Muscle layer of duodenum (tissue), 2 donors: Measurements from ENCODE around the gene SPACDR.

ENCODE experiments used
- H3K27ac ChIP-seq: one replicate; pipeline ENCODE4 v1.7.0; 2013; ENCODE audit warnings: mild to moderate bottlenecking, low read length
- H3K27me3 ChIP-seq: one replicate; pipeline ENCODE4 v1.7.0; 2013; ENCODE audit warnings: low read depth, mild to moderate bottlenecking, control low read depth, low read length
- H3K36me3 ChIP-seq, 2 donors: one replicate each; pipeline ENCODE4 v1.7.0; 2013; ENCODE audit warnings: low read length in 2 of 2, control low read depth in 1 of 2, mild to moderate bottlenecking in 1 of 2; ENCODE audit not compliant: insufficient read depth in 2 of 2, control insufficient read depth in 1 of 2
- H3K4me1 ChIP-seq, 2 donors: one replicate each; pipeline ENCODE4 v1.7.0; 2013; ENCODE audit warnings: low read length in 2 of 2, mild to moderate bottlenecking in 2 of 2, control low read depth in 1 of 2, moderate library complexity in 1 of 2; ENCODE audit not compliant: insufficient read depth in 2 of 2, control insufficient read depth in 1 of 2
- H3K4me3 ChIP-seq, 2 donors: one replicate each; pipeline ENCODE4 v1.7.0; 2013; ENCODE audit warnings: low read length in 2 of 2, low read depth in 1 of 2, mild to moderate bottlenecking in 1 of 2
- H3K9me3 ChIP-seq, 2 donors: one replicate each; pipeline ENCODE4 v1.7.0; 2013; ENCODE audit warnings: low read length in 2 of 2, control low read depth in 1 of 2, mild to moderate bottlenecking in 1 of 2; ENCODE audit not compliant: control insufficient read depth in 1 of 2
- donor health status: healthy.

The SPACDR gene

GRCh38 chr7:100472854-100473499, 8.9 kb upstream of the SPACDR start:
- Histone ChIP-seq H3K27ac (no peak overlapping the region), H3K9me3 (no peaks in the 10 kb centered on the region), H3K4me3 (no peak overlapping the region), H3K27me3 (no peaks in the 10 kb centered on the region), H3K36me3 (peaks cover 8% of the 10 kb centered on the region in 2 donors), H3K4me1 (peaks cover 18 to 56% of the 10 kb centered on the region in 2 donors)

DNA sequence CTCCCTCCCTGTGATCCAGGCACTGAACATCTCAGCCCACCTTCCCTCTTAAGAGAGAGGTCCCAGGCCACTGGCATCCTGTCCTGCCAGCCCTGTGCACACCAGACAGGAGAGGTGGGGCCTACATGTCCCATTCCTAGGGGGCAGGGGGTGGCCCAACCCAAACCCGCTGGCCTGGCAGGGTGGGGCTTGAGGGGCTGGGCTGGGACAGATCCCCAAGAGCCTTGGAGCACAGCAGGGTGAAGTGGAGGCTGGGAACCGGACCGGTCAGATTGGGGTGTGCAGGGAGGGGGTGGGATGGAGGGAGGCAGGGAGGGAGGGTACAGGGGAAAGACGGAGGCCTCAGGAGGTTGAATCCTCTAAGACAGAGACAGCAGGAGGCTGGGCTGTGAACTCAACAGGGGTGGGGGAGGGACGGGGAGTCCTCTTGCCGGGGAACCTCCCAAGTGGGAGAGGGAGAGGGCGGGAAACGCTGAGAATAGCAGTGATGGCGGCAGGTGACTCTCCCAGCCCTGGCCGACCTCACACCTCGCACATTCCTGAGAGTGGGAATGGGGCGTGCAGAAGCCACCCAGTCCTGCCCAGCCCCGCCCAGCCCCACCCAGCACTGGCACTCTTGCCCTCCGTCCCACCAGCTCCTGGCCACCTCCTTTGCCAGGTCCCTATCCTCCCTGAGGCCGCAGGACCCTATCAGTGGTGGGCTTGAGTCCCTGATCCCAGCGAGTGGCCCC, 8.2 kb upstream of the SPACDR start:
- Histone ChIP-seq H3K27me3 (no peaks in the 10 kb centered on the region), H3K36me3 (peaks cover 8 to 14% of the 10 kb centered on the region in 2 donors), H3K4me1 (peaks cover 18 to 59% of the 10 kb centered on the region in 2 donors), H3K9me3 (no peaks in the 10 kb centered on the region), H3K4me3 (no peak overlapping the region), H3K27ac (no peak overlapping the region)

GRCh38 chr7:100471021-100471420, 7.0 kb upstream of the SPACDR start:
- H3K9me3 ChIP-seq: no peaks in the 10 kb centered on the region
- no peaks in the 10 kb centered on the region for H3K27me3 ChIP-seq
- no peak overlapping the region for H3K27ac ChIP-seq
- peaks cover 8 to 59% of the 10 kb centered on the region in 2 donors for H3K4me1 ChIP-seq
- H3K4me3 ChIP-seq: no peak overlapping the region
- H3K36me3 ChIP-seq: peaks cover 8 to 19% of the 10 kb centered on the region in 2 donors

DNA sequence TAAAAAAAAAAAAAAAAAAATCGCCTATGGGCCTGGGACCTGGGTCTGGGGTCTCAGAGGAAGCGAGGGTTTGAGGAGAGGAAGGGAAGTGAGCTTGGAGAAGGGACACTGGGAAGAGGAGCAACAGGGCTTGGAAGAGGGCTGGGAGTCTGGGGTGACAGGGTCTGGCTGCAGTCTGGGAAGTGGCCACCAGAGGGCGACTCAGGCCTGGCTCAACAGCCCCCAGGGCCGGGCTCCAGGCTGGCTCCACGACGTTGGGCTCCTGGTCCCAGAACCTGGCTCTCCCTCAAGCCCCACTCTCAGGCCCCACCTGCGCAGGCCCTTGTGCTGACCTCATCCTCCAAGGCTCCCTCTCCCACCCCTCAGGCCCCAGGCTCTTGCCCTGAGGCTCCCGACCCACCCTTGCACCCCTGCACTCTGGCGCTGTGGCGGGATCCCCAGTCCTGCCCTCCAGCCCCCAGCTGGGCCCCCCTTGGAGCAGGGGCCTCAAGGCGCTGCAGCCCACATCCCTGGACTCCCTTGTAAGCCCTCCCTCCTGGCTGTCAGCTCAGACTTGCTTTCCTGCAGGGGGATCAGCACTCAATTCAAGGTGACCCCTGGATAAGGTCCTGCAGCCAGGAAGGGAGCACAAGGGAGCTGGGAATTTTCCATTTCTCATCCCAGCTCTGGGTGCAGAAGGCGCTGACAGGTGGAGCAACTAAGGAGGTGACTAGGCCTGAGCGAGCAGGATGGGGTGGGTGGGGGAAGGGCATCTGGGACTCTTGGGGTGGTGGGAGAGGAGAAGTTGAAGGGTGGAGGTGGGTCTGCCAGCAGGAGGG, 5.4 kb upstream of the SPACDR start:
- Histone ChIP-seq H3K4me3 (no peak overlapping the region), H3K9me3 (no peaks in the 10 kb centered on the region), H3K27ac (no peak overlapping the region), H3K36me3 (peaks cover 8 to 19% of the 10 kb centered on the region in 2 donors), H3K4me1 (peaks cover 3 to 51% of the 10 kb centered on the region in 2 donors), H3K27me3 (no peaks in the 10 kb centered on the region)

DNA sequence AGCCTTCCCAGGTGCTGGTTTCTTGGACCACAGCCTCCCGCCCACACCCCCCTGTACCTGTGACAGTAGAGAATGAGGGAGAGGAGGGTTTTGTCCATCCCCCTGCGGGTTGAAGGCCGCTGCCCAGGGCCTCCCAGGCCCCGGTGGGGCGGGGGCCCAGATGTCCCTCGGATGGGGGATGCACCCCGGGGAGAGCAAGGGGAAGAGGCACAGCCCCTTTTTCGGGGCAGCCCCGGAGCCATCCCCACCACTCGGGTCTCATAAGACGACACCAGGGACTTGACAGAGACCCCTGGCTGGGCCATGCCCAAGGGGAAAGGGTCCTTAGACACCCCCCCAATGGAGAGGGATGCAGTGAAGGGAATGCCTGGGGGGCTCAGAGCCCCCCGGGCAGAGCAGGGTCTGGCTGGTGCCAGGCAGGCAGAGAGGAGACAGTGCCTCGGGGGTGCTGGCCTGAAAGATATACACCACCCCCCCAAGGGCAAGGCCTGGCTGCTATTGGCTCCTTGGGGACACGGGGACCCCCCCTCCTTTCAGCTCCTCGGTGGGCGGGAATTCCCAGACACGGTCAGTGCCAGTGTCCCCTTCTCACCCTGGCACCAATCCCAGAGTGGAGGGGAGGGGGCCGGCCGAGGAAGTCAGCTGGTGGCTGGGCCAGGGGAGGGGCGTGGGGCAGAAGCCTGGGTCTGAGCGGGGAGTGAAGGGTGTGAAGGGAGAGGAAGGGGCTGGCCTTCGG, 3.7 kb upstream of the SPACDR start:
- Histone ChIP-seq H3K36me3 (peaks cover under 1 to 15% of the 10 kb centered on the region in 2 donors), H3K27ac (no peak overlapping the region), H3K9me3 (no peaks in the 10 kb centered on the region), H3K4me1 (peaks cover 0 to 43% of the 10 kb centered on the region in 2 donors), H3K27me3 (no peaks in the 10 kb centered on the region), H3K4me3 (no peak overlapping the region)

DNA sequence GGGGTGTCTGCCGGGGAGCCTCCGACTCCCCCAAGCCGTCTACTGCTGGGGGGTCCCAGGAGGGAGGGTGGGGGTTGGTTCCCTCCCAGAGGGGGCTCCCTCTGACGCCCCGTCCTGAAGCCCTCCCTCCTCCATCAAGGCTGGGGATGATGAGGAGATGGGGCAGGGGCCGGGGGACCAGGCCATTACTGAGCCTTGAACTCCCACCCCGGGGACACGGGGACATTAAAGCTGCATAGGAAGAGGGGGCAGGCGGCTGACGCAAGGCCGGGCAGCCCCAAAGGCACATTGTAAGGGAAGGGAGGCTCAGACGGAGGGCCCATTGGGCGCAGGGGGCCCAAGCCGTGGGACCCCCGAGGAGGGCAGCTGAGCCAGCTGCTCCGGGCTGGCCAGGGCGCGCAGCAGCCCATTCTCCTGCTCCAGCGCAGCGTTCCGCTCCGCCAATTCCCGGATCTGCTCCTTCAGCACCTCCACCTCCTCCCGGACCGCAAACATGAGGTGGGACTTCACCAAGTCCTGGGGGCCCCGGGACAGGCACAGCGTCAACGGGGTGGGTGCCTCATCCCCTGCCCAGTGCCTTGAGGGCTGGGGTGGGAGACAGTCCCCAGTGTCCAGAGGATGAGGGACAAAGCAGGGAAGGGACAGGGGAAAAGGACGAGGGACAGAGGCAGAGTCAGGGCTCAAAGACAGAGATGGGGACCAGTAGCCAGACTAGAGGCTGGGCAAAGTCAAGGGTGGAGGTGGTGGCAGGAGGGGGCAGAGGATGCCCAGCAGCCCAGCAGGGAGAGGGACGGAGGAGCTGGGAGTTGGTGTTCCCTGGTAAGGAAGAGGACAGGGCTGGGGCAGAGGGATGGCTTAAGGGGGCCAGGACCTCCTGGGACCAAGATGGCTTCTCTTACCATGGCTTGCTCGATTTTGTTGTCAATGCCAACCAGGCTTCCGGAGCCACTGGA, 2.9 kb upstream of the SPACDR start:
- Histone ChIP-seq H3K4me3 (peak overlapping the region in 1 of 2 donors; percentile 14), H3K9me3 (no peaks in the 10 kb centered on the region), H3K27me3 (no peaks in the 10 kb centered on the region), H3K4me1 (peaks cover 0 to 37% of the 10 kb centered on the region in 2 donors), H3K36me3 (peaks cover 0 to 13% of the 10 kb centered on the region in 2 donors), H3K27ac (no peak overlapping the region)

GRCh38 chr7:100465702-100466311, 1.7 kb upstream of the SPACDR start:
- no peak overlapping the region for H3K4me3 ChIP-seq
- no peak overlapping the region for H3K27ac ChIP-seq
- peaks cover 0 to 15% of the 10 kb centered on the region in 2 donors for H3K36me3 ChIP-seq
- no peaks in the 10 kb centered on the region for H3K27me3 ChIP-seq
- H3K4me1 ChIP-seq: peaks cover 0 to 34% of the 10 kb centered on the region in 2 donors
- H3K9me3 ChIP-seq: no peaks in the 10 kb centered on the region

DNA sequence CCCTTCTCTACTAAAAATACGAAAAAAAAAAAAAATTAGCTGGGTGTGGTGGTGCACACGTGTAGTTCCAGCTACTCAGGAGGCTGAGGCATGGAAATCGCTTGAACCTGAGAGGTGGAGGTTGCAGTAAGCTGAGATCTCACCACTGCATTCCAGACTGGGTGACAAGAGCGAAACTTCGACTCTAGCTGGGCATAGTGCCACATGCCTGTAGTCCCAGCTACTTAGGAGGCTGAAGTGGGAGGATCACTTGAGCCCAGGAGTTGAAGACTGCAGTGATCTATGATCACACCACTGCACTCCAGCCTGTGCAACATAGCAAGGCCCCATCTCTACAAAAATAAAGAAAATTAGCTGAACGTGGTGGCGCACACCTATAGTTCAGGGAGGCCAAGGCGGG, 1.2 kb upstream of the SPACDR start:
- Histone ChIP-seq H3K27ac (no peak overlapping the region), H3K4me1 (peaks cover 0 to 34% of the 10 kb centered on the region in 2 donors), H3K4me3 (no peak overlapping the region), H3K27me3 (no peaks in the 10 kb centered on the region), H3K36me3 (peaks cover 0 to 15% of the 10 kb centered on the region in 2 donors), H3K9me3 (no peaks in the 10 kb centered on the region)

DNA sequence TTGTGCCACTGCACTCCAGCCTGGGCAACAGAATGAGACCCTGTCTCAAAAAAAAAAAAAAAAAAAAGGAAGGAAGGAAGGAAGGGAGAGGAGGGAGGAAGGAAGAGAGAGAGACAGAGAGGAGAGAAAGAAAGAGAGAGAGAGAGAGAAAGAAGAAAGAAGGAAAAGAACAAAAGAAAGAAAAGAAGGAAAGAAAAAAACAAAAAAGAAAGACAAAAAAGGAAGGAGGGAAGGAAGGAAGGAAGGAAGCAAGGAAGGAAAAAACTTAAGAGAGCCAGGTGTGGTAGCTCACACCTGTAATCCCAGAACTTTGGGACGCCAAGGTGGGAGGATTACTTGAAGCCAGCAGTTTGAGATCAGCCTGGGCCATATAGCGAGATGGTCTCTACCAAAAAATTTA, 731 bp upstream of the SPACDR start:
- Histone ChIP-seq H3K4me1 (peaks cover 0 to 34% of the 10 kb centered on the region in 2 donors), H3K36me3 (peaks cover 0 to 15% of the 10 kb centered on the region in 2 donors), H3K27me3 (no peaks in the 10 kb centered on the region), H3K4me3 (no peak overlapping the region), H3K9me3 (no peaks in the 10 kb centered on the region), H3K27ac (no peak overlapping the region)

DNA sequence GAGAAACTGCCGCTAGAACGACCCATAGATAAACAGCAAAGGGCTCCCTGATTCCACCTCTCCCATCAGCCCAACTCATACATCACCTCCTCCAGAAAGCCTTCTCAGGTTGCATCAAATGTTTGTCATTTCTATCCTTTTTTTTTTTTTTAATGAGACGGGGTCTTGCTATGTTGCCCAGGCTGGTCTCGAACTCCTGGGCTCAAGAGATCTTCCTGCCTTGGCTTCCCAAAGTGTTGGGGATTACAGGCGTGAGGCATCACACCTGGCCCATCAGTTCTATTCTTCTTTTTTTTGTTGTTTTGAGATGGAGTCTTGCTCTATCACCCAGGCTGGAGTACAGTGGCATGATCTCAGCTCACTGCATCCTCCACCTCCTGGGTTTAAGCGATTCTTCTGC, 7.0 kb downstream of the SPACDR start:
- Histone ChIP-seq H3K36me3 (peaks cover 0 to 15% of the 10 kb centered on the region in 2 donors), H3K9me3 (no peaks in the 10 kb centered on the region)

More for the DNA sequence above, 7.0 kb downstream of the SPACDR start:
- H3K27ac ChIP-seq: no peak overlapping the region
- no peak overlapping the region for H3K4me3 ChIP-seq
- no peaks in the 10 kb centered on the region for H3K27me3 ChIP-seq
- no peaks in the 10 kb centered on the region for H3K4me1 ChIP-seq
